Measurements from ENCODE around the gene LDLRAD2.
"Not testable (repeated sequence)": the region's sequence is repeated elsewhere in the genome, so short reads cannot be mapped to it uniquely, and the experiment has no call there.

Gene LDLRAD2

GRCh38 chr1:21823980-21824702 is 12.1 kb downstream of the LDLRAD2 start:
- DNase-seq (ENCODE audit: low spot score): no peak

- no peak for DNase-seq (ENCODE audit: low spot score)
Measured at GRCh38 chr1:21824926-21825325, 12.9 kb downstream of the LDLRAD2 start.

DNA sequence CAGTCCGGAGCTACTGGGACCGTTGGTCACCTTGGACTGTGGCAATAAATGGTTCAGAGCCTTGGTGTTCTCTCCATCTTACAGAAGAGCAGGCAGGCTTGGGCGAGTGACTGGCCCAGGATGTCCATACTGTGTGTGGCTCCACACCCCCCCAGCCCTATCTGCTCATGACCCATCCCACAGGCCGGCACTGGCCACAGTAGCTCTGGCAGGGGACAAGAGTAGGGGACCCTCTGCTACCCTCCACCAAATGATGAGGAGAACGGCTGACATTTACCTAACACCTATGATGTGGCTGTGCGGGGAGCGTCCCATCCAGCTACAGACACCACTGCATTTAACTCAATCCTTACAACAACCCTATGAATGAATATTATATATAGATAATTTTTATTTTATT is 13.3 kb downstream of the LDLRAD2 start:
- DNase-seq (ENCODE audit: low spot score): no peak

DNA sequence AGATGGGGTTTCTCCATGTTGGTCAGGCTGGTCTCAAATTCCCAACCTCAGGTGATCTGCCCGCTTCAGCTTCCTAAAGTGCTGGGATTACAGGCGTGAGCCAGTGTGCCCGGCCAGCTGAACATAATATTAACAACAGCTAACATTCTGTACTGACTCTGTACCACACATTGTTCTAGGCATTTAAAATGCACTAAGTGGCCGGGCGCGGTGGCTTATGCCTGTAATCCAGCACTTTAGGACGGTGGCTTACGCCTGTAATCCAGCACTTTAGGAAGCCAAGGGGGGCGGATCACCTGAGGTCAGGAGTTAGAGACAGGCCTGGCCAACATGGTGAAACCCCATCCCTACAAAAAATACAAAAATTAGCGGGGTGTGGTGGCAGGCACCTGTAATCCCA is 14.6 kb downstream of the LDLRAD2 start:
- not testable (repeated sequence) for DNase-seq (ENCODE audit: low spot score)

DNA sequence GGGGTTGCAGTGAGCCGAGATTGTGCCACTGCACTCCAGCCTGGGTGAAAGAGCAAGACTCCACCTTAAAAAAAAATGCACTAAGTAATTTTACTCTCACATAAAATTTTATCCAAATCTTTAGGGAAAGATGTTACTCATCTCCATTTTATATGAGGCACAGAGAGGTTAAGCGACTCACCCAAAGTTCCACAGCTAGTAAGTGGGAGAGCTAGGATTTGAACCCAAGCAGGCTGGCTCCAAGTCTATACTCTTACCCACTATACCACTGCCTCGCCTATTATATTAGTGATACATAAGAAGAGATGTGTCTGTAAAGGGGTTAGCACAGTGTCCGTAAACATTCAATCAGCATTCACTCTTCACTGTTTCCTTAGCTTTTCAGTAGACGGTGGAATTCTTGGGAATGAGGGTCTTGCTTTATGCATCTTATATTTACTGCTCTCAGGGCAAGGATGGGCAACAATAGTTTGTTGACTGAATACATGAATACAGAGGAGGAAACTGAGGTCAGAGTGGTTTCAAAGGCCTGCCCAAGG is 15.1 kb downstream of the LDLRAD2 start:
- DNase-seq (ENCODE audit: low spot score): no peak

DNA sequence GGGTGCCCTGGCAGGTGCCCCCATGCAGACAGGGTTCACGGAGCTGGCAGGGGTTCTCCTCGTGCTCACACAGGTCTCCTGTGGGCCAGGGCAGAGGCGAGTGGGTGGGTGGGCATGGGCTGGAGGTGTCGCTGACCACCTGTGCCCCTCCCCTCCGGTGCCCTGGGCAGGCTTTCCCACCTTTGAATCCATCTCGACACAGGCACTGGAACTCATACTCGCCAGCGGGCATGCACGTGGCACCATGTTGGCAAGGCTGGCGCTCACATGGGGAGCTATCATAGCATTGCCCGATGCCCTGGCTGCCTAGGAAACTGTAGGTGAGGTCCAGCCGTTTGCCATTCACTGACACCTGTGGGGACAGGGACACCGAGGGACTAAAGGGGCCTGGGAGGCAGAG is 16.0 kb downstream of the LDLRAD2 start:
- DNase-seq (ENCODE audit: low spot score): no peak

- no peak for DNase-seq (ENCODE audit: low spot score)
Measured at GRCh38 chr1:21828506-21829210, 16.6 kb downstream of the LDLRAD2 start.

DNA sequence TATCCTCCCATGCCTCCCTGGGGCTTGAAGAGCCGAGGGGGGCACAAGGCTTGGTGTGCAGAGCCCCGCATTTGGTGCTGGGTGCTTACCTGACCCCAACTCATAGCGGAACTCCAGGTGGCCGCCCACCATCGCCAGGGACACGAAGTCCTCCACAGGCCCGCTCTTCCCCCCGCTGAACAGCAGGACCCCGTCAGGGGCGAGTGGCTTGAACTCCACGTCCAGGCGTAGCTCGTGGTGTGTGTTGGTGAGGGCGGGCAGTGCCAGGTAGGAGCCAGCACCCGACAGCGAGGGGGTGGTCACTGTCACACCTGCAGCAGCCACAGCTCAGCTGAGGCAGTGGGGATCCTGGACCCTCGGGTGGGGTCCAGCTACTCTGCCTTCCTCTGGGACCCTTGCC is 17.2 kb downstream of the LDLRAD2 start:
- no peak for DNase-seq (ENCODE audit: low spot score)

DNA sequence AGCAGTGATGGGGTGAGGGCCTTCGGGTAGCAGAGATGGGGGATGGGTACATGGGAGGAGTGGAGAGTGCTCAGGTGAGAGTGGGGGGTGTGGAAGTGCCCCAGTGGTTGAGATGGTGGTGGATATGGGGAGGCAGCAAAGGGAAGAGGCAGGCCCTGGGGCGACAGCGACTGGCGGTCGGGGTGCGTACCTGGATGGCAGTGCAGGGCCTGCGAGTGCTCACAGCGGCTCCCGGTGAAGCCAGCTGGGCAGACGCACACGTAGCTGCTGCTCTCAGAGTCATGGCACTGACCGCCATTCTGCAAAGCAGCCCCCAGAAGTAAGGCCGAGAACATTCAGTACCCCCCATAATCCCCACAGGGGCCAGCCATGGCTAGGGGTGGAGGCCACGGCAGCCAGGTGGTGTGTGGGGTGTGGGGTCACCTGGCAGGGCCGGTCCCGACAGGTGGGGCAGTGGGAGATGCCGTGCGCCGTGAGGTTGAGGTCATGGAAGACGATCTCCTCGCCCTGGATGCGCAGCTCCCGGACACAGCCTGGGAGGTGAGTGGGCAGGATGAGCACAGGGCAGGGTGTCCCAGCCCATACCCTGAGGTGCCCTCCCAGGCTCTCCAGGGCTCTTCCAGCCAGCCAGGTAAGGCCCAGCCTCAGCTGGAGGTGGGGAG is 18.9 kb downstream of the LDLRAD2 start:
- no peak for DNase-seq (ENCODE audit: low spot score)

GRCh38 chr1:21831454-21831970 is 19.4 kb downstream of the LDLRAD2 start:
- DNase-seq (ENCODE audit: low spot score): no peak

DNA sequence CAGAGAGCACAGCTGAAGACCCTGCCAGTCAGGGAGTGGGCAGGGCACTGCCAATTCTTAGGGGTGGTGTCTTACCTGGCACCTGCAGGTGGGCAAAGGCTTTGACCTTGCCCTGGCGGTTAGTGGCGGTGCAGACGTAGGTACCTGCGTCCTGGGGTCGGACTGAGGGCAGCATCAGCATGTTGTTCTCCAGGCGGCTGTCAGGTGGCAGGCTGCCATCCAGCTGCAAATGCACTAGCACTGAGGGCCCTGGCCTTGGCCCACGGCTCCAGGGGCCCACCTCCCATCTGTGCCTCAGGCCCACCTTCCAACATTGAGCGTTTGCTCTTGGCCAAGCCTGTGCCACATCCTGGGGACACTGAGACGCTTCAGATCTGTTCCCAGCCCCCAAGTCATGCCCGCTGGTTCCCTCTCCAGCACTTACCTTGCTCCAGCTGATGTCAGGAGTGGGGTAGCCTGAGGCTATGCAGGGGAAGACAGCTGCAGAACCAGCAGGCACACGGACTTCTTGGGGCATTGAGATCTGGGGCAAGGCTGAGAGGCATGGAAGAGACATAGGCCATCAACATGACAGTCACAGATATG is 21.4 kb downstream of the LDLRAD2 start:
- no peak for DNase-seq (ENCODE audit: low spot score)

- DNase-seq (ENCODE audit: low spot score): no peak
Measured at GRCh38 chr1:21834094-21834493, 22.0 kb downstream of the LDLRAD2 start.

GRCh38 chr1:21834666-21835065 is 22.6 kb downstream of the LDLRAD2 start:
- DNase-seq (ENCODE audit: low spot score): no peak

- no peak for DNase-seq (ENCODE audit: low spot score)
Measured at GRCh38 chr1:21836010-21836409, 23.9 kb downstream of the LDLRAD2 start.

DNA sequence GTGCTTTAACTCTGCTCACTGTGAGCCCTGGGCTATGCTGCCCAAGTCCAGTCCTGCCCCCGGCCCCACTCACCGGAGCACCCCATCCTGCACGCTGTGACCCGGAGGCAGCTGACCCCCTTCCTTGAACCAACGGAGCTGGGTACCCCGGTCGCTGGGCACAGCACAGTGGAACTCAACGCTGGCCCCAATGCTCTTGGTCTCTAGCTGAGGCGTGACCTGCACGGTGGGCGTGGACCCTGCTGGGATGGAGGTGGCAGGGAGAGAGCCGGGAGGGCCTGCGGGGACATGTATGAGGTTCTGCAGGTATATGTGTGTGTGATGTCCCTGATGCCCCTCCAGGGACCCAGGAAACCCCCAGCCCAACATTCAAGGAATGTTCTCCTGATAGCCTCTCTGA is 24.7 kb downstream of the LDLRAD2 start:
- no peak for DNase-seq (ENCODE audit: low spot score)

GRCh38 chr1:21837476-21837875 is 25.4 kb downstream of the LDLRAD2 start:
- DNase-seq (ENCODE audit: low spot score): no peak

DNA sequence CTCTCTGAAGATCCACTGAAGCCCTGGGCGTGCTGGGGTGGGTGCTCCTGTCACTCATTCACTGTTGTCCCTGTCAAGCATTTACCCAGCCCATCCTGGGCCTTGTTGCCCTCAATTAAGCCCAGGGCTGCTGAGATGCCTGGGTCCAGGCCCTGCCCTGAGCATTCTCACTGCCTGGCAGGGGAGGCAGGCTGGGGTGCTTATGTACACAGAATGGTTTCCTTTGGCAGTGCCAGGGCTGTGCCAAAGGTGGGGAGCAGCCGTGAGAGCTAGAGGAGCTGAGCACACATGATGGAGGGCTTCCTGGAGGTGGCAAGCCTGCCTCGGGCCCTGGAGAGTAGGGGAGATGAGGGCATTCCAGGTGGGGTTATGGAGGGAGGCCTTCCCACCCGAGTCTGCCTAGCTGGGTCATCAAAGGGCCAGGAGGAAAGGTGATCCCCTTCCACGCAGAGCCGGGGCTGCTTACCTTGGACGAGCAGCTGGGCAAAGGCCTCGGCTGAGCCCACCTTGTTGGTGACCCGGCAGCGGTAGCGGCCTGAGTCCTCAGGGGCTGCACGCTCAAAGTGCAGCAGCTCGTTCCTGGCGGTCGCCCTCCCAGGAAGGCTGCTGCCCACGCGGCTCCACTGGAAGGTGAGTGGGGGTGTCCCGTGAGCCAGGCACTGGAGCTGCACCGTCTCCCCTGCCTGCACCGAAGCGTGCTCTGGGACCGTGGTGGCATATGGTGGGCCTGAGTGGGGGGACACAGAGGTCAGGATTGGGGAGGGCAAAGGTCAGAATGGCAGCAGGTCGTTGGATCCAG is 26.5 kb downstream of the LDLRAD2 start:
- no peak for DNase-seq (ENCODE audit: low spot score)

GRCh38 chr1:21839337-21840037 is 27.4 kb downstream of the LDLRAD2 start:
- DNase-seq (ENCODE audit: low spot score): no peak

DNA sequence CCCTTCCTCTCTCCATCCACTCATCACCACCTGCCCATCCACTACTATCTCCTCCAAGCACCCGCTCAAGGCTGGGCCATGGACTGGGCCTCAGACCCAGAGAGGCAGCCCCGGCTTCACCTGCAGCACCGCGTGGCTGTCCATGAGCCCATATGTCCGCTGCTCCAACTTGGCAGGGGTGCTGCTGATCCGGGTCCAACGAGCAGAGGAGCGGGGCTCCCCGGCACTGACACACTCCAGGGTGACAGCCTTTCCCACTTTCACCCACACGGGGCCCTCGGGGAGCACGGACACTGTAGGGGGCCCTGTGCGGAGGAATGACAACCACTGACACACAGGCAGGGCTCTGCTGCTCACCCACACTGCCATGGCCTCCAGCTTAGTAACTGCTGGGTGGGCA is 28.9 kb downstream of the LDLRAD2 start:
- no peak for DNase-seq (ENCODE audit: low spot score)

- DNase-seq (ENCODE audit: low spot score): no peak
Measured at GRCh38 chr1:21841852-21842466, 29.9 kb downstream of the LDLRAD2 start.
